Epithelial cell of esophagus (primary cell): ENCODE measurements around the gene MVB12B.

Experiments
- DNase-seq: peaks from one replicate; pipeline ENCODE4 v3.0.0; 2010; ENCODE audit warnings: low read depth
- H3K4me3 ChIP-seq: 2 replicates; pipeline ENCODE4 v1.5.1; 2011; ENCODE audit warnings: mild to moderate bottlenecking, low read length, control low read depth
- CTCF ChIP-seq: IDR thresholded peaks from 2 replicates; pipeline ENCODE4 v1.5.1; 2011; ENCODE audit warnings: low read depth, mild to moderate bottlenecking, low read length, control low read depth, inconsistent platforms; ENCODE audit not compliant: insufficient read depth; ENCODE audit errors: missing control alignments

MVB12B gene

DNA sequence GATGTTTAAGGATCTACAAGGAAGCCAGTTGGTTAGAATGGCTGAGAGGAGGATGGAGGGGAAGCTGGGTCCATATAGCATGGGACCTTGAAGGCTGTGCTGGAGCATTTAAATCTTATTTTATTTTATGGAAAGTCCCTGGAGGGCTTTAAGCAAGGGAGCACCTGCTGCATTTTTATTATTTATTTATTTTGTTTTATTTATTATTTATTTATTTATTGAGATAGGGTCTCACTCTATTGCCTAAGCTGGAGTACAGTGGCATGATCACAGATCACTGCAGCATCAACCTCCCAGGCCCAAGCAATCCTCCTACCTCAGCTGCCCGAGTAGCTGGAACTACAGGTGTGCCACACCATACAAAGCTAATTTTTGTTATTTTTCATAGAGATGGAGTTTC lies 4.9 kb upstream of the MVB12B start:
- DNase-seq = no peak
- TF ChIP-seq CTCF = no peak
- no peak overlapping the region for H3K4me3 ChIP-seq

DNA sequence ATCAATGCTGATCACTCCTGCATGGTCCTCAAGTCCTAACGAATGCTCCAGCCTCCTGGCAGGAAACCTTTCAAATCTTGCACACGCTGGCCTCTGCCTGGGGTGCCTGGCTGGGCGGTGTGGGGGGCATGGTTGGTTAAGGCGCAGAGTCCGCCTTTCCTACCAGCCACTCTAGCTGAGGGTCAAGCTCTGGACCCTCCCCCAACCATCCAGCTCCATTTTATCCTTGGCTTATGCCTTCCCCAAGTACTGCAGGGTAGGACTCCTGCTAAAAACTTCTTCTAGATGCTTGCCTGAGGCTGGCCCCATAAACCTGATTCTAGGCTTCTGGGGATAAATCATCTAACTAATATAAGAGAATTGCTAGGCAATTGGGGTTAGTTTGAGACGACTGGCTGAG lies 808 bp upstream of the MVB12B start:
- no peak for DNase-seq
- TF ChIP-seq CTCF = no peak
- no peak overlapping the region for H3K4me3 ChIP-seq

GRCh38 chr9:126327006-126327713 lies 531 bp downstream of the MVB12B start:
- TF ChIP-seq CTCF = no peak
- H3K4me3 ChIP-seq = peak overlapping the region; percentile 35
- DNase-seq = no peak

GRCh38 chr9:126327714-126328185 lies 1.1 kb downstream of the MVB12B start:
- no peak overlapping the region for H3K4me3 ChIP-seq
- no peak for TF ChIP-seq CTCF
- DNase-seq = no peak

- DNase-seq = no peak
- no peak for TF ChIP-seq CTCF
- no peak overlapping the region for H3K4me3 ChIP-seq
Measured at GRCh38 chr9:126328407-126328806, 1.8 kb downstream of the MVB12B start.

DNA sequence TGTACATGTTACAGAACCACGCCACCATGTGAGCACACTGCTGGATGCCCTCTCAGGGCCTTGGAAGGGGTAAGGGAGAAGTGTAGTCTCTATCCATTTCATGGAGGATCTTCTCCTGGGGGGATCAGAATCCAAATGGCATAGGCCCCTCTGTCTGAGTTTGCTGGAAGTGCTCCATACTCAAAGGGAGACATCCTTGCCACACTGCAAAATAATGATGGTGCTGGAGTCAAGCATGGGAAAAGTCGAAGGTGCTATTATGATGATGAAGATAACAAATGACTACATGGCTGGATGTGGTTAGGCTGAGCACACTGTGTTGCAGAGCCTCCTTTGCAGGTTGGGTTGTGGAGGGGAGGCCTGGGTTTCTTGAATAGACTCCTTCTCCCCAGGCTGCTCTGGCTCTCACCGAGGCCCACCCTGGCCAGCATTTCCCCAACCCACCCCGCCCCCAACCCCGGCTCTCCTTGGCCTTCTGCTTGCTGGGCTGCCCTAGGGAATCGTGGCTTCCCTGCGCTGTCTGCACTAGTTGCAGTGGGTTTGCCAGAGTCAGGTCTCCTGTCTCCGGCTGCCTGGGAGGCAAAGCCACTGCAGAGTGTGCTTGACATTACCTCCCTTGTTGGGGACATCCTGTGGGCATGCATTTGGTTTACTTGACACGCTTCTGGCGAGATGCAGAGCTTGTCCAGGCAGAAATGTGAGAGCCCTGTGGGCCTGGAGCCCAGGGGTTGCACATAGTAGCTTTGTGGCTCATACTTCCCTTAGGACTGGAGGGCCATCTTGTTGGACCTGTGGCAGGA lies 3.0 kb downstream of the MVB12B start:
- no peak overlapping the region for H3K4me3 ChIP-seq
- peak; percentile 48 for DNase-seq
- no peak for TF ChIP-seq CTCF
